ENCODE measurements around the gene PPFIA1.

Gene PPFIA1

GRCh38 chr11:70430671-70431574 is 160.4 kb downstream of the PPFIA1 start:
- Histone ChIP-seq H3K27ac (no peak overlapping the region), H3K36me3 (ENCODE audit: control insufficient read depth, insufficient read depth, low read length) (no peaks in the 10 kb centered on the region), H3K79me2 (no peaks in the 10 kb centered on the region), H3K4me3 (ENCODE audit: low read depth, low read length) (no peak overlapping the region), H3K4me2 (ENCODE audit: low read length) (no peak overlapping the region), H3K9ac (no peak overlapping the region), H3K4me1 (no peaks in the 10 kb centered on the region), H3K9me3 (ENCODE audit: control insufficient read depth, low read length) (no peaks in the 10 kb centered on the region), H3K27me3 (ENCODE audit: control insufficient read depth, insufficient read depth, low read length) (no peaks in the 10 kb centered on the region), H2AFZ (no peak overlapping the region)
- no peak for TF ChIP-seq CTCF (IDR thresholded peaks at IDR 0.05)

GRCh38 chr11:70431611-70432010 is 161.1 kb downstream of the PPFIA1 start:
- no peaks in the 10 kb centered on the region for H3K4me1 ChIP-seq
- no peak overlapping the region for H2AFZ ChIP-seq
- H3K27me3 ChIP-seq (ENCODE audit: control insufficient read depth, insufficient read depth, low read length) = no peaks in the 10 kb centered on the region
- no peaks in the 10 kb centered on the region for H3K9me3 ChIP-seq (ENCODE audit: control insufficient read depth, low read length)
- no peak overlapping the region for H3K9ac ChIP-seq
- no peak overlapping the region for H3K4me2 ChIP-seq (ENCODE audit: low read length)
- H3K36me3 ChIP-seq (ENCODE audit: control insufficient read depth, insufficient read depth, low read length) = no peaks in the 10 kb centered on the region
- no peaks in the 10 kb centered on the region for H3K79me2 ChIP-seq
- no peak for TF ChIP-seq CTCF (IDR thresholded peaks at IDR 0.05)
- H3K4me3 ChIP-seq (ENCODE audit: low read depth, low read length) = no peak overlapping the region
- no peak overlapping the region for H3K27ac ChIP-seq

GRCh38 chr11:70432065-70432464 is 161.6 kb downstream of the PPFIA1 start:
- Histone ChIP-seq H3K4me3 (ENCODE audit: low read depth, low read length) (no peak overlapping the region), H3K79me2 (no peaks in the 10 kb centered on the region), H3K27ac (no peak overlapping the region), H2AFZ (no peak overlapping the region), H3K4me2 (ENCODE audit: low read length) (no peak overlapping the region), H3K9ac (no peak overlapping the region), H3K4me1 (no peaks in the 10 kb centered on the region), H3K27me3 (ENCODE audit: control insufficient read depth, insufficient read depth, low read length) (no peaks in the 10 kb centered on the region), H3K36me3 (ENCODE audit: control insufficient read depth, insufficient read depth, low read length) (no peaks in the 10 kb centered on the region), H3K9me3 (ENCODE audit: control insufficient read depth, low read length) (no peaks in the 10 kb centered on the region)
- TF ChIP-seq CTCF (IDR thresholded peaks at IDR 0.05) = no peak

- no peak overlapping the region for H3K9ac ChIP-seq
- TF ChIP-seq CTCF (IDR thresholded peaks at IDR 0.05) = no peak
- H3K4me2 ChIP-seq (ENCODE audit: low read length) = no peak overlapping the region
- H3K4me1 ChIP-seq = no peaks in the 10 kb centered on the region
- H3K36me3 ChIP-seq (ENCODE audit: control insufficient read depth, insufficient read depth, low read length) = no peaks in the 10 kb centered on the region
- H3K27ac ChIP-seq = no peak overlapping the region
- no peaks in the 10 kb centered on the region for H3K27me3 ChIP-seq (ENCODE audit: control insufficient read depth, insufficient read depth, low read length)
- H2AFZ ChIP-seq = no peak overlapping the region
- no peaks in the 10 kb centered on the region for H3K79me2 ChIP-seq
- no peak overlapping the region for H3K4me3 ChIP-seq (ENCODE audit: low read depth, low read length)
- H3K9me3 ChIP-seq (ENCODE audit: control insufficient read depth, low read length) = no peaks in the 10 kb centered on the region
Observed at GRCh38 chr11:70432580-70432979, 162.1 kb downstream of the PPFIA1 start.

- Histone ChIP-seq H3K9me3 (ENCODE audit: control insufficient read depth, low read length) (no peaks in the 10 kb centered on the region), H3K4me1 (no peaks in the 10 kb centered on the region), H3K27me3 (ENCODE audit: control insufficient read depth, insufficient read depth, low read length) (no peaks in the 10 kb centered on the region), H3K36me3 (ENCODE audit: control insufficient read depth, insufficient read depth, low read length) (no peaks in the 10 kb centered on the region), H3K4me2 (ENCODE audit: low read length) (no peak overlapping the region), H3K79me2 (no peaks in the 10 kb centered on the region), H3K4me3 (ENCODE audit: low read depth, low read length) (no peak overlapping the region), H3K27ac (no peak overlapping the region), H2AFZ (no peak overlapping the region), H3K9ac (no peak overlapping the region)
- no peak for TF ChIP-seq CTCF (IDR thresholded peaks at IDR 0.05)
Observed at GRCh38 chr11:70433038-70433437, 162.5 kb downstream of the PPFIA1 start.
